Vagina (tissue), 2 donors: ENCODE measurements around the gene NTM. TPM values are rescaled to one million over a fixed set of nuclear protein-coding genes. Genes with fewer than 3 reads are reported as not detected.

ENCODE experiments used
- DNase-seq, 2 donors: peaks; one replicate each; pipeline ENCODE4 v3.0.0-alpha.2; 2017; ENCODE audit errors: extremely low spot score in 2 of 2
- H3K27ac ChIP-seq: fragments of 200-600 bp; sonication (generic); one replicate; pipeline ENCODE4 v1.5.1; 2019
- H3K27me3 ChIP-seq: fragments of 200-600 bp; sonication (generic); one replicate; pipeline ENCODE4 v1.5.1; 2019
- H3K36me3 ChIP-seq, 2 donors: fragments of 200-600 bp; sonication (generic); one replicate each; pipeline ENCODE4 v1.5.1; 2017 to 2019
- H3K4me1 ChIP-seq: fragments of 200-600 bp; sonication (generic); one replicate; pipeline ENCODE4 v1.5.1; 2019
- H3K4me3 ChIP-seq, 2 donors: fragments of 200-600 bp; sonication (generic); 1 replicate in 1 of 2; 2 replicates in 1 of 2; pipeline ENCODE4 v1.5.1; 2016 to 2019
- H3K9me3 ChIP-seq: fragments of 200-600 bp; sonication (generic); one replicate; pipeline ENCODE4 v1.5.1; 2019
- CTCF ChIP-seq, 3 experiments: fragments of 450-650 bp in 2 of 3; fragments of 200-600 bp in 1 of 3; sonication (generic) in 1 of 3; IDR thresholded peaks; one replicate each; pipeline ENCODE4 v1.5.1; 2017 to 2019; ENCODE audit warnings: antibody characterized with exemption in 3 of 3, mild to moderate bottlenecking in 2 of 3, moderate library complexity in 2 of 3
- POLR2A ChIP-seq, 2 donors: fragments of 450-650 bp; IDR thresholded peaks; one replicate each; pipeline ENCODE4 v1.6.1; 2017; ENCODE audit warnings: antibody characterized with exemption in 2 of 2, mild to moderate bottlenecking in 2 of 2, moderate library complexity in 2 of 2
- POLR2AphosphoS5 ChIP-seq, 2 donors: sonication (generic); formaldehyde crosslinking; IDR thresholded peaks; one replicate each; pipeline ENCODE4 v1.9.0; 2017; ENCODE audit warnings: antibody characterized with exemption in 2 of 2, mild to moderate bottlenecking in 2 of 2, low read depth in 1 of 2; ENCODE audit not compliant: insufficient read depth in 1 of 2
- intact Hi-C: fragments of 100-400 bp; cut with DNase I; formaldehyde crosslinking; loops from one replicate; pipeline ENCODE4 v1.15.1; 2023
- total RNA-seq: library from RNA; depleted of rRNA; stranded (reverse); fragments of >200 nt; gene quantifications from one replicate; pipeline ENCODE4 v1.2.3, GENCODE V29; 2016

Gene NTM
- total RNA-seq, 1 donor from 2014 or later, result 4.2 TPM

- intact Hi-C loops, result no loop called here
Observed at GRCh38 chr11:131593301-131593700, 222.9 kb downstream of the NTM start.

GRCh38 chr11:131595797-131596196 lies 225.4 kb downstream of the NTM start:
- no peaks in the 10 kb centered on the region for H3K4me1 ChIP-seq
- no peaks in the 10 kb centered on the region for H3K36me3 ChIP-seq
- intact Hi-C loops, result no loop called here
- H3K9me3 ChIP-seq, result no peaks in the 10 kb centered on the region
- no peak for DNase-seq
- H3K4me3 ChIP-seq, result no peak overlapping the region
- H3K27ac ChIP-seq, result no peak overlapping the region
- H3K27me3 ChIP-seq, result no peaks in the 10 kb centered on the region
- no peak for TF ChIP-seq POLR2A (IDR thresholded peaks at IDR 0.05)

More at GRCh38 chr11:131593301-131593700, 222.9 kb downstream of the NTM start:
- Histone ChIP-seq H3K27me3 (no peaks in the 10 kb centered on the region), H3K4me1 (no peaks in the 10 kb centered on the region), H3K27ac (no peak overlapping the region), H3K4me3 (no peak overlapping the region), H3K9me3 (no peaks in the 10 kb centered on the region), H3K36me3 (no peaks in the 10 kb centered on the region)
- no peak for DNase-seq
- TF ChIP-seq CTCF (IDR thresholded peaks at IDR 0.05) (no peak), POLR2AphosphoS5 (IDR thresholded peaks at IDR 0.05; ENCODE audit: insufficient read depth in 1 of 2, low read depth in 1 of 2) (no peak), POLR2A (IDR thresholded peaks at IDR 0.05) (no peak)

- Histone ChIP-seq H3K27ac (no peak overlapping the region), H3K27me3 (no peaks in the 10 kb centered on the region), H3K9me3 (no peaks in the 10 kb centered on the region), H3K36me3 (no peaks in the 10 kb centered on the region), H3K4me1 (no peaks in the 10 kb centered on the region), H3K4me3 (no peak overlapping the region)
- TF ChIP-seq POLR2A (IDR thresholded peaks at IDR 0.05), result no peak
- no peak for TF ChIP-seq CTCF (IDR thresholded peaks at IDR 0.05)
- TF ChIP-seq POLR2AphosphoS5 (IDR thresholded peaks at IDR 0.05; ENCODE audit: insufficient read depth in 1 of 2, low read depth in 1 of 2), result no peak
- DNase-seq, result no peak
- intact Hi-C loops, result no loop called here
Observed at GRCh38 chr11:131597890-131598289, 227.5 kb downstream of the NTM start.

GRCh38 chr11:131598305-131598704 lies 227.9 kb downstream of the NTM start:
- TF ChIP-seq POLR2AphosphoS5 (IDR thresholded peaks at IDR 0.05; ENCODE audit: insufficient read depth in 1 of 2, low read depth in 1 of 2) (no peak), POLR2A (IDR thresholded peaks at IDR 0.05) (no peak), CTCF (IDR thresholded peaks at IDR 0.05) (no peak)
- intact Hi-C loops, result no loop called here
- no peak overlapping the region for H3K4me3 ChIP-seq

GRCh38 chr11:131599285-131599684 lies 228.9 kb downstream of the NTM start:
- DNase-seq, result no peak
- Histone ChIP-seq H3K27me3 (no peaks in the 10 kb centered on the region), H3K4me1 (no peaks in the 10 kb centered on the region), H3K27ac (no peak overlapping the region), H3K4me3 (no peak overlapping the region), H3K9me3 (no peaks in the 10 kb centered on the region), H3K36me3 (no peaks in the 10 kb centered on the region)
- no peak for TF ChIP-seq CTCF (IDR thresholded peaks at IDR 0.05)
- no peak for TF ChIP-seq POLR2AphosphoS5 (IDR thresholded peaks at IDR 0.05; ENCODE audit: insufficient read depth in 1 of 2, low read depth in 1 of 2)
- TF ChIP-seq POLR2A (IDR thresholded peaks at IDR 0.05), result no peak
- intact Hi-C loops, result no loop called here

More at GRCh38 chr11:131598305-131598704, 227.9 kb downstream of the NTM start:
- H3K36me3 ChIP-seq, result no peaks in the 10 kb centered on the region
- no peaks in the 10 kb centered on the region for H3K4me1 ChIP-seq
- H3K27me3 ChIP-seq, result no peaks in the 10 kb centered on the region
- H3K9me3 ChIP-seq, result no peaks in the 10 kb centered on the region
- DNase-seq, result no peak
- H3K27ac ChIP-seq, result no peak overlapping the region
